HepG2 (cell line): Measurements from ENCODE around the gene PSMD12. TPM values are rescaled to one million over a fixed set of nuclear protein-coding genes. Genes with fewer than 3 reads are reported as not detected.

Experiments
- E2F5 ChIP-seq: sonication (generic); formaldehyde crosslinking; conservative IDR thresholded peaks from 2 replicates; pipeline ENCODE4 v1.4.0; 2020; ENCODE audit warnings: missing genetic modification reagents
- ELF3 ChIP-seq: IDR thresholded peaks from 2 replicates; pipeline ENCODE4 v1.6.1; 2016; ENCODE audit warnings: missing genetic modification reagents, missing compliant biosample characterization
- ETS1 ChIP-seq: sonication (generic); formaldehyde crosslinking; IDR thresholded peaks from 2 replicates; pipeline ENCODE4 v1.4.0; 2020; ENCODE audit warnings: missing genetic modification reagents
- FIP1L1 ChIP-seq: fragments of 200-400 bp; formaldehyde crosslinking; IDR thresholded peaks from 2 replicates; pipeline ENCODE4 v1.6.1; 2018; ENCODE audit warnings: low read depth, mild to moderate bottlenecking, low read length, moderate library complexity, borderline replicate concordance; ENCODE audit not compliant: insufficient read depth
- HIC2 ChIP-seq: sonication (generic); formaldehyde crosslinking; IDR thresholded peaks from 2 replicates; pipeline ENCODE4 v1.9.0; 2022; ENCODE audit warnings: low read depth, missing genetic modification reagents
- HIVEP1 ChIP-seq: sonication (generic); formaldehyde crosslinking; IDR thresholded peaks from 2 replicates; pipeline ENCODE4 v1.4.0; 2020; ENCODE audit warnings: mild to moderate bottlenecking, missing genetic modification reagents
- IRF1 ChIP-seq: sonication (generic); formaldehyde crosslinking; IDR thresholded peaks from 2 replicates; pipeline ENCODE4 v1.4.0; 2020; ENCODE audit warnings: low read depth, mild to moderate bottlenecking, missing genetic modification reagents
- MXD4 ChIP-seq: IDR thresholded peaks from 2 replicates; pipeline ENCODE4 v1.6.1; 2016; ENCODE audit warnings: mild to moderate bottlenecking, missing biosample characterization, missing genetic modification reagents
- RBAK ChIP-seq: sonication (generic); formaldehyde crosslinking; IDR thresholded peaks from 2 replicates; pipeline ENCODE4 v1.5.1; 2020; ENCODE audit warnings: mild to moderate bottlenecking, missing genetic modification reagents
- SRSF1 ChIP-seq: fragments of 200-400 bp; formaldehyde crosslinking; optimal IDR thresholded peaks from 2 replicates; pipeline ENCODE3; 2017; ENCODE audit warnings: mild to moderate bottlenecking, low read depth, low read length, moderate library complexity
- ZBTB4 ChIP-seq: sonication (generic); formaldehyde crosslinking; IDR thresholded peaks from 2 replicates; pipeline ENCODE4 v1.4.0; 2020; ENCODE audit warnings: missing genetic modification reagents, mild to moderate bottlenecking, borderline replicate concordance
- ZNF646 ChIP-seq: sonication (generic); formaldehyde crosslinking; IDR thresholded peaks from 2 replicates; pipeline ENCODE4 v1.9.0; 2021; ENCODE audit warnings: mild to moderate bottlenecking, missing genetic modification reagents
- polyA plus RNA-seq, 8 experiments: library from polyadenylated mRNA; depleted of rRNA in 3 of 8; stranded (reverse) in 7 of 8; unstranded in 1 of 8; fragments of >200 nt; fragmentation: Illumina TruSeq in 4 of 8; extraction: Trizol in 4 of 8; gene quantifications; 2 replicates each; pipeline versions ENCODE4 v1.2.1 to v1.2.3, GENCODE V29; 2011 to 2016; ENCODE audit warnings: low read depth in 4 of 8, missing spikeins in 1 of 8, mixed read lengths in 1 of 8; ENCODE audit not compliant: insufficient read depth in 1 of 8
- total RNA-seq, 5 experiments: library from RNA; depleted of rRNA; stranded (reverse); fragments of >200 nt; fragmentation: Illumina TruSeq; extraction: Trizol; gene quantifications; 2 replicates each; pipeline ENCODE4 v1.2.3, GENCODE V29; 2016; ENCODE audit warnings: low read depth in 1 of 5

Gene PSMD12
- total and polyA plus RNA-seq, 2 of the 13 experiments (the other 11 are each of a cell fraction or from before 2014, with no cell fraction given): 27.4 to 71.7 TPM

GRCh38 chr17:67293251-67294203, 72.8 kb downstream of the PSMD12 start (continued):
- TF ChIP-seq E2F5 (CRISPR knock-in tag) (0 out of 2 replicates have a peak, but pooled peaks have one; percentile 22), ZBTB4 (CRISPR knock-in tag) (no peak; the same call in 1 of the 2 replicates), HIC2 (CRISPR knock-in tag) (no peak), FIP1L1 (no peak), RBAK (CRISPR knock-in tag) (no peak), SRSF1 (no peak), HIVEP1 (CRISPR knock-in tag) (peak; percentile 61; the same call in 1 of the 2 replicates), ELF3 (CRISPR knock-in tag) (peak; percentile 79), ZNF646 (CRISPR knock-in tag) (no peak), ETS1 (CRISPR knock-in tag) (no peak), MXD4 (no peak), IRF1 (CRISPR knock-in tag) (no peak)
